ENCODE measurements around the gene TMEM120B. TPM values are rescaled to one million over a fixed set of nuclear protein-coding genes. Genes with fewer than 3 reads are reported as not detected.

TMEM120B gene
- total RNA-seq, 1 experiment from 2014 or later: 15.5 TPM

DNA sequence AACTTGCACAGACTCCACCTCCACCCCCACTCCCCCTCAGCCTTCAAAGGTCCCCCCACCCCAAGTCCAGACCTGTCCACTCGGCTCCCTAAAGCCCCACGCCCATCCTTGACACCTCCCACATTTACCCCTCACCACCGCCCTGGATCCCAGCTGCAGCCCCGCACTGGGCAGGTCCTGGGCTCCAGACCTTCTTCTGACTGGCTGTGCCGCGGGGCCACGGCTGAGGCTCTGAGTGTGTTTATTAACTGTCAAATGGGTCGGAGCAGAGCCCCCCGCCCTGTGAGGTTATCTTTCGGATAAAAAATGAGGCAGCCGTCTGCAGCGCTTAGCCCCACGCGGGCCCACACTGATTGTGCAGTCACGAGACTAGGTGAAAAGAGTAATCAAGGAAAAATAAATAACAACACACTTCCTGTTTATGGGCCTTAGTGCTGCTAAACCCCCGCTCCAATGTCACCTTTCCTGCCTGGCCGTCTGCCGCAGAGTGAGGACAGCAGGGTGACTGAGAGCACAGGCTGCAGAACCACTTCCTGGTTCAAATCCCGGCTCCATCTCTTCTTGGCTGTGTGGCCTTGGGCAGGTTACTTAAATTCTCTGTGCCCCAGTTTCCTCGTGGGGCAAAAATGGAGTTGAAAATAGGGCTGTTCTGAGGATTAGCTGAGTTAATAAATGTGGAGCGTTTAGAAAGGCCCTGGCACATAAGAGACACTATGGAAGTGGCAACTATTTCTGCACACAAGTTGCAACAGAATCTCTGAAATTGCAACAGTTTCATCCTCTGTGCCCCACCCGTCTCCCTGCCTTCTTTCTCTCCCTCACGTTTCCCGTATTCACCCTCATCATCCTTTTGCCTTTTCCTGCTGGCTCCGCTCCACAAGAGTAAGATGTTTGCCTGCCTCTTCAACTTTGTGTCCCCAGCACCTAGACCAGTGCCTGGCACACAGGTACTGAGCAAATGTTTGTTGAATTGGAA, 100.7 kb downstream of the TMEM120B start:
- intact Hi-C loops (cut with micrococcal nuclease; ENCODE audit: unreplicated experiment): loop anchor here (1.0 kb wide), 1 partner anchor 19 kb away; no protein-coding TSS in a partner anchor
- no peak for DNase-seq
- H3K4me1 ChIP-seq: peaks cover 15% of the 10 kb centered on the region
- ChIA-PET POLR2A (interaction anchor here (1.6 to 2.7 kb wide), 2 partner anchors 10 to 75 kb away, joined by 4 to 17 read pairs; partner anchors contain the start of gene PSMD9), CTCF (interaction anchor here (0.5 to 5.3 kb wide), 2 partner anchors 14 to 19 kb away, joined by 3 to 145 read pairs; partner anchors contain the start of gene RHOF)
- no peak overlapping the region for H3K4me3 ChIP-seq (ENCODE audit: low read depth, low read length)
- TF ChIP-seq, protein P1, sequence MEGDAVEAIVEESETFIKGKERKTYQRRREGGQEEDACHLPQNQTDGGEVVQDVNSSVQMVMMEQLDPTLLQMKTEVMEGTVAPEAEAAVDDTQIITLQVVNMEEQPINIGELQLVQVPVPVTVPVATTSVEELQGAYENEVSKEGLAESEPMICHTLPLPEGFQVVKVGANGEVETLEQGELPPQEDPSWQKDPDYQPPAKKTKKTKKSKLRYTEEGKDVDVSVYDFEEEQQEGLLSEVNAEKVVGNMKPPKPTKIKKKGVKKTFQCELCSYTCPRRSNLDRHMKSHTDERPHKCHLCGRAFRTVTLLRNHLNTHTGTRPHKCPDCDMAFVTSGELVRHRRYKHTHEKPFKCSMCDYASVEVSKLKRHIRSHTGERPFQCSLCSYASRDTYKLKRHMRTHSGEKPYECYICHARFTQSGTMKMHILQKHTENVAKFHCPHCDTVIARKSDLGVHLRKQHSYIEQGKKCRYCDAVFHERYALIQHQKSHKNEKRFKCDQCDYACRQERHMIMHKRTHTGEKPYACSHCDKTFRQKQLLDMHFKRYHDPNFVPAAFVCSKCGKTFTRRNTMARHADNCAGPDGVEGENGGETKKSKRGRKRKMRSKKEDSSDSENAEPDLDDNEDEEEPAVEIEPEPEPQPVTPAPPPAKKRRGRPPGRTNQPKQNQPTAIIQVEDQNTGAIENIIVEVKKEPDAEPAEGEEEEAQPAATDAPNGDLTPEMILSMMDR (IDR thresholded peaks at IDR 0.05; ENCODE audit: insufficient read depth in 1 of 2, low read depth in 1 of 2, low read length in 1 of 2, severe bottlenecking in 1 of 2, unreplicated experiment in 1 of 2): no peak
- Mint-ChIP-seq H3K27ac (ENCODE audit: unreplicated experiment) (peak overlapping the region; percentile 27), H3K36me3 (ENCODE audit: insufficient read depth, unreplicated experiment) (peaks cover 53% of the 10 kb centered on the region), H3K27me3 (ENCODE audit: insufficient read depth, unreplicated experiment) (no peaks in the 10 kb centered on the region), H3K9me3 (ENCODE audit: unreplicated experiment) (no peaks in the 10 kb centered on the region), H3K4me1 (ENCODE audit: low read depth, unreplicated experiment) (peaks cover 5% of the 10 kb centered on the region), H3K4me3 (ENCODE audit: unreplicated experiment) (peak overlapping the region; percentile 73)
- no peaks in the 10 kb centered on the region; the same call in none of the 2 replicates for H3K36me3 ChIP-seq (ENCODE audit: control insufficient read depth, insufficient read depth, low read length)
- no peaks in the 10 kb centered on the region for H3K9me3 ChIP-seq
- no TSS peak for BruUV-seq (replicated peaks)
- no peaks in the 10 kb centered on the region for H3K27me3 ChIP-seq (replicated peaks; ENCODE audit: control insufficient read depth, insufficient read depth, low read length)

DNA sequence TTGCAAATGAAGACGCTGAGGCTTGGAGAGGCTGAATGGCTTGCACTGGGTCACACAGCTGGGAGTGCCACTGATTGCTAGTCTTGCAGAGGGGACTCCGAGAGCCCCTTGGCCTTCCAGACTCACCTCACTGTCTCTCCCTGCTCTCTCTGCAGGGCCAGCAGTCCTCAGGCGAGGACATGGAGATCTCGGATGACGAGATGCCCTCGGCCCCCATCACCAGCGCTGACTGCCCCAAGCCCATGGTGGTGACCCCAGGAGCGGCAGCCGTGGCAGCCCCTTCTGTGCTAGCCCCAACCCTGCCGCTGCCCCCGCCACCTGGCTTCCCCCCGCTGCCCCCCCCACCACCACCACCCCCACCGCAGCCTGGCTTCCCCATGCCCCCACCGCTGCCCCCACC, 101.4 kb downstream of the TMEM120B start:
- Mint-ChIP-seq H3K4me1 (ENCODE audit: low read depth, unreplicated experiment) (peaks cover 5% of the 10 kb centered on the region), H3K27me3 (ENCODE audit: insufficient read depth, unreplicated experiment) (no peaks in the 10 kb centered on the region), H3K36me3 (ENCODE audit: insufficient read depth, unreplicated experiment) (peaks cover 52% of the 10 kb centered on the region), H3K27ac (ENCODE audit: unreplicated experiment) (no peak overlapping the region), H3K4me3 (ENCODE audit: unreplicated experiment) (no peak overlapping the region), H3K9me3 (ENCODE audit: unreplicated experiment) (no peaks in the 10 kb centered on the region)
- TF ChIP-seq, protein P1 (IDR thresholded peaks at IDR 0.05; ENCODE audit: insufficient read depth in 1 of 2, low read depth in 1 of 2, low read length in 1 of 2, severe bottlenecking in 1 of 2, unreplicated experiment in 1 of 2): no peak
- Histone ChIP-seq H3K4me3 (ENCODE audit: low read depth, low read length) (no peak overlapping the region), H3K4me1 (peaks cover 15% of the 10 kb centered on the region), H3K9me3 (no peaks in the 10 kb centered on the region), H3K36me3 (ENCODE audit: control insufficient read depth, insufficient read depth, low read length) (no peaks in the 10 kb centered on the region; the same call in none of the 2 replicates), H3K27me3 (replicated peaks; ENCODE audit: control insufficient read depth, insufficient read depth, low read length) (no peaks in the 10 kb centered on the region)
- intact Hi-C loops (cut with micrococcal nuclease; ENCODE audit: unreplicated experiment): no loop called here
- POLR2A ChIA-PET: no interaction called here
- BruUV-seq (replicated peaks): no TSS peak
- no peak for DNase-seq
- CTCF ChIA-PET: interaction anchor here (5.3 kb wide), 1 partner anchor 19 kb away, joined by 145 read pairs; the partner anchor contains the start of gene RHOF

DNA sequence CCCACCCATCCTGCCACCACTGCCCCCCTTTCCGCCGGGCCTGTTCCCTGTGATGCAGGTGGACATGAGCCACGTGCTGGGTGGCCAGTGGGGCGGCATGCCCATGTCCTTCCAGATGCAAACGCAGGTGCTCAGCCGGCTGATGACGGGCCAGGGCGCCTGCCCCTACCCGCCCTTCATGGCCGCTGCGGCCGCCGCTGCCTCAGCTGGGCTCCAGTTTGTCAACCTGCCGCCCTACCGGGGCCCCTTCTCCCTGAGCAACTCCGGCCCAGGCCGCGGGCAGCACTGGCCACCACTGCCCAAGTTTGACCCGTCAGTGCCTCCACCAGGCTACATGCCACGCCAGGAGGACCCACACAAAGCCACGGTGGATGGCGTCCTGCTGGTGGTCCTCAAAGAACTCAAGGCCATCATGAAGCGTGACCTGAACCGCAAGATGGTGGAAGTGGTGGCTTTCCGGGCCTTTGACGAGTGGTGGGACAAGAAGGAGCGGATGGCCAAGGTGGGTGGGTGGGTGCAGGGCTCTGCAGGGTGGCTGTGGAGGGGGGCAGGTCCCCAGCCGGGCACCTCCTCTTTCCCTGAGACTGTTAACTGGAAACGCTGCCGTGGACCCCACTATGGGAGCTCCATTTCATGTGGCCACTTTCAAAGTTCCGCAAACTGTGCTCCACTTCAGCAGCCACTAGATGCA, 102.0 kb downstream of the TMEM120B start:
- TF ChIP-seq, protein P1 (IDR thresholded peaks at IDR 0.05; ENCODE audit: insufficient read depth in 1 of 2, low read depth in 1 of 2, low read length in 1 of 2, severe bottlenecking in 1 of 2, unreplicated experiment in 1 of 2): no peak
- Histone ChIP-seq H3K9me3 (no peaks in the 10 kb centered on the region), H3K36me3 (ENCODE audit: control insufficient read depth, insufficient read depth, low read length) (no peaks in the 10 kb centered on the region; the same call in none of the 2 replicates), H3K27me3 (replicated peaks; ENCODE audit: control insufficient read depth, insufficient read depth, low read length) (no peaks in the 10 kb centered on the region), H3K4me1 (peaks cover 15% of the 10 kb centered on the region), H3K4me3 (ENCODE audit: low read depth, low read length) (no peak overlapping the region)
- ChIA-PET CTCF (interaction anchor here (2.3 to 5.3 kb wide), 2 partner anchors 20 kb away, joined by 11 to 145 read pairs; partner anchors contain the start of gene RHOF), POLR2A (no interaction called here)
- Mint-ChIP-seq H3K9me3 (ENCODE audit: unreplicated experiment) (no peaks in the 10 kb centered on the region), H3K27me3 (ENCODE audit: insufficient read depth, unreplicated experiment) (no peaks in the 10 kb centered on the region), H3K4me1 (ENCODE audit: low read depth, unreplicated experiment) (peaks cover 5% of the 10 kb centered on the region), H3K27ac (ENCODE audit: unreplicated experiment) (no peak overlapping the region), H3K36me3 (ENCODE audit: insufficient read depth, unreplicated experiment) (peaks cover 58% of the 10 kb centered on the region), H3K4me3 (ENCODE audit: unreplicated experiment) (no peak overlapping the region)
- intact Hi-C loops (cut with micrococcal nuclease; ENCODE audit: unreplicated experiment): no loop called here
- BruUV-seq (replicated peaks): no TSS peak
- no peak for DNase-seq
